ELF-1 (cell line): Measurements from ENCODE around the gene PPP3CA.

Experiments
- DNase-seq: peaks from one replicate; pipeline ENCODE4 v3.0.0-alpha.2; 2016; ENCODE audit warnings: low read depth, low spot score

The PPP3CA gene

GRCh38 chr4:101288365-101289145, 58.8 kb downstream of the PPP3CA start:
- DNase-seq: no peak

- no peak for DNase-seq
Observed at GRCh38 chr4:101287324-101287723, 60.0 kb downstream of the PPP3CA start.

- no peak for DNase-seq
Observed at GRCh38 chr4:101286663-101287062, 60.7 kb downstream of the PPP3CA start.

GRCh38 chr4:101285985-101286384, 61.3 kb downstream of the PPP3CA start:
- no peak for DNase-seq

- DNase-seq: no peak
Observed at GRCh38 chr4:101284546-101284945, 62.8 kb downstream of the PPP3CA start.

- no peak for DNase-seq
Observed at GRCh38 chr4:101283434-101283833, 63.9 kb downstream of the PPP3CA start.

GRCh38 chr4:101282076-101282844, 65.1 kb downstream of the PPP3CA start:
- DNase-seq: no peak

- no peak for DNase-seq
Observed at GRCh38 chr4:101280866-101281600, 66.3 kb downstream of the PPP3CA start.

- peak; percentile 21 for DNase-seq
Observed at GRCh38 chr4:101279377-101279871, 67.9 kb downstream of the PPP3CA start.

GRCh38 chr4:101277671-101278070, 69.7 kb downstream of the PPP3CA start:
- no peak for DNase-seq

- no peak for DNase-seq
Observed at GRCh38 chr4:101276661-101277060, 70.7 kb downstream of the PPP3CA start.

- no peak for DNase-seq
Observed at GRCh38 chr4:101274888-101275752, 72.2 kb downstream of the PPP3CA start.

- no peak for DNase-seq
Observed at GRCh38 chr4:101271516-101271915, 75.8 kb downstream of the PPP3CA start.

- no peak for DNase-seq
Observed at GRCh38 chr4:101269682-101270081, 77.6 kb downstream of the PPP3CA start.

- no peak for DNase-seq
Observed at GRCh38 chr4:101265816-101266172, 81.5 kb downstream of the PPP3CA start.

GRCh38 chr4:101264993-101265815, 82.1 kb downstream of the PPP3CA start:
- no peak for DNase-seq

GRCh38 chr4:101264512-101264911, 82.8 kb downstream of the PPP3CA start:
- DNase-seq: no peak

- DNase-seq: no peak
Observed at GRCh38 chr4:101262683-101263082, 84.6 kb downstream of the PPP3CA start.

GRCh38 chr4:101259876-101260275, 87.5 kb downstream of the PPP3CA start:
- DNase-seq: no peak

GRCh38 chr4:101258883-101259282, 88.4 kb downstream of the PPP3CA start:
- no peak for DNase-seq
